GM12878 (cell line): ENCODE measurements around the gene SELENOT. TPM values are rescaled to one million over a fixed set of nuclear protein-coding genes. Genes with fewer than 3 reads are reported as not detected.

Source experiments
- ATAC-seq: fragments of 200-7000 bp; cut with Tn5 transposase; 3 replicates; pipeline ENCODE4 v1.9.1; 2020; ENCODE audit warnings: mild to moderate bottlenecking, moderate library complexity
- BruUV-seq: library from RNA; stranded (reverse); fragments of 400-500 nt; replicated peaks from 2 replicates; lab custom pipeline; 2021; lab: Mats Ljungman, UMichigan
- CTCF ChIA-PET: fragments of 300-600 bp; sonication (Branson Sonifier 250); formaldehyde crosslinking; extraction: SDS; loops from one replicate; lab custom pipeline; 2021; ENCODE audit warnings: inconsistent platforms; lab: Yijun Ruan, JAX
- POLR2A ChIA-PET: fragments of 350-600 bp; formaldehyde crosslinking; extraction: SDS; loops from one replicate; lab custom pipeline; 2021; ENCODE audit warnings: inconsistent platforms; lab: Charles Lee
- RAD21 ChIA-PET: fragments of 300-600 bp; sonication (Branson Sonifier 250); formaldehyde crosslinking; loops from one replicate; lab custom pipeline; 2023; ENCODE audit warnings: antibody characterized with exemption; ENCODE audit not compliant: unreplicated experiment; lab: Charles Lee
- SMC1A ChIA-PET: fragments of 300-600 bp; sonication (Branson Sonifier 250); formaldehyde crosslinking; loops from one replicate; lab custom pipeline; 2023; ENCODE audit not compliant: unreplicated experiment, uncharacterized antibody; lab: Charles Lee
- DNase-seq: peaks from one replicate; pipeline ENCODE4 v3.0.0-alpha.2; 2011; ENCODE audit warnings: low read depth, low spot score
- FAIRE-seq: peaks from 3 replicates; lab custom pipeline; 2011; peaks lifted over from hg19 to GRCh38; lab: Jason Lieb, UNC
- H2AFZ ChIP-seq: 2 replicates; pipeline ENCODE4 v1.6.0; 2011; ENCODE audit warnings: low read depth, low read length, control low read depth; ENCODE audit not compliant: control insufficient read depth
- H3K27ac ChIP-seq: 2 replicates; pipeline ENCODE4 v1.5.1; 2011; ENCODE audit warnings: control low read depth; ENCODE audit not compliant: control insufficient read depth, insufficient read depth
- H3K27me3 ChIP-seq, 2 experiments: replicated peaks in 1 of 2; 2 replicates each; pipeline versions ENCODE4 v1.6.0 to v1.6.1; 2011; ENCODE audit warnings: low read length in 1 of 2; ENCODE audit not compliant: control insufficient read depth in 2 of 2, insufficient read depth in 2 of 2
- H3K36me3 ChIP-seq, 2 experiments: 2 replicates each; pipeline ENCODE4 v1.5.1; 2011; ENCODE audit warnings: low read length in 1 of 2; ENCODE audit not compliant: control insufficient read depth in 2 of 2, insufficient read depth in 2 of 2
- H3K4me1 ChIP-seq: 2 replicates; pipeline ENCODE4 v1.6.1; 2011; ENCODE audit warnings: mild to moderate bottlenecking, low read length, moderate library complexity, mixed read lengths; ENCODE audit not compliant: control insufficient read depth, insufficient read depth
- H3K4me2 ChIP-seq: 2 replicates; pipeline ENCODE4 v1.6.0; 2011; ENCODE audit warnings: control low read depth; ENCODE audit not compliant: control insufficient read depth, insufficient read depth
- H3K4me3 ChIP-seq: fragments of 200-600 bp; sonication (generic); 2 replicates; pipeline ENCODE4 v1.5.1; 2016
- H3K79me2 ChIP-seq: 2 replicates; pipeline ENCODE4 v1.6.0; 2011; ENCODE audit warnings: low read length; ENCODE audit not compliant: control insufficient read depth, insufficient read depth
- H3K9ac ChIP-seq: 2 replicates; pipeline ENCODE4 v1.8.0; 2011; ENCODE audit warnings: low read length, control low read depth, mixed read lengths; ENCODE audit not compliant: control insufficient read depth, insufficient read depth
- H3K9me3 ChIP-seq: replicated peaks from 3 replicates; pipeline ENCODE4 v1.5.1; 2011; ENCODE audit warnings: mild to moderate bottlenecking, low read length; ENCODE audit not compliant: control insufficient read depth, insufficient read depth
- H4K20me1 ChIP-seq: 2 replicates; pipeline ENCODE4 v1.6.0; 2011; ENCODE audit not compliant: control insufficient read depth, insufficient read depth
- CHD2 ChIP-seq: IDR thresholded peaks from 2 replicates; pipeline ENCODE4 v1.6.1; 2011; ENCODE audit warnings: low read depth, low read length, improper control_type of control experiment, borderline replicate concordance
- NRF1 ChIP-seq: conservative IDR thresholded peaks from 2 replicates; pipeline ENCODE4 v1.6.1; 2011; ENCODE audit warnings: mild to moderate bottlenecking, low read depth, low read length, improper control_type of control experiment
- TCF12 ChIP-seq: IDR thresholded peaks from 2 replicates; pipeline ENCODE4 v1.6.1; 2011; ENCODE audit warnings: low read depth, mild to moderate bottlenecking, low read length
- WGBS: methylation state at CpG from one replicate; pipeline ENCODE4 v1.1.6; 2016; ENCODE audit warnings: low lambda C conversion rate; ENCODE audit not compliant: insufficient replicate concordance, insufficient coverage; ENCODE audit errors: missing lambda C conversion rate; 5-methylcytosine and 5-hydroxymethylcytosine counted together
- in situ Hi-C: fragments of 300-500 bp; cut with MboI; formaldehyde crosslinking; loops from 9 replicates; pipeline ENCODE4 v1.14.3; 2018; ENCODE audit warnings: mixed read lengths
- intact Hi-C: fragments of 100-400 bp; cut with micrococcal nuclease; formaldehyde crosslinking; loops from one replicate; pipeline ENCODE4 v1.14.2; 2022; ENCODE audit not compliant: unreplicated experiment
- polyA plus RNA-seq, 11 experiments: library from polyadenylated mRNA; depleted of rRNA in 4 of 11; unstranded in 6 of 11; stranded (reverse) in 5 of 11; fragments of >200 nt; fragmentation: Nextera tagmentation in 4 of 11; fragmentation: Illumina TruSeq in 1 of 11; extraction: Ambion mirVana in 4 of 11; extraction: Trizol in 1 of 11; gene quantifications; 1 replicate in 1 of 11; 2 replicates in 10 of 11; pipeline versions ENCODE4 v1.2.1 to v1.2.3, GENCODE V29; 2011 to 2016; ENCODE audit warnings: inconsistent platforms in 2 of 11, missing spikeins in 2 of 11, low read depth in 1 of 11
- total RNA-seq, 4 experiments: library from RNA; depleted of rRNA in 3 of 4; stranded (reverse); fragments of >200 nt in 3 of 4; fragmentation: Illumina TruSeq in 1 of 4; extraction: Trizol in 1 of 4; gene quantifications; 2 replicates each; pipeline versions ENCODE4 v1.2.1 to v1.2.3, GENCODE V29; 2013 to 2021
- TF ChIP-seq, protein P1 (sequence below): IDR thresholded peaks from 2 replicates; pipeline ENCODE4 v1.6.1; 2012; ENCODE audit warnings: low read depth, low read length, improper control_type of control experiment

Gene SELENOT
- total and polyA plus RNA-seq, 10 of the 15 experiments (the other 5 are each of a cell fraction or from before 2014, with no cell fraction given): 89.4 to 768 (median 261) TPM

DNA sequence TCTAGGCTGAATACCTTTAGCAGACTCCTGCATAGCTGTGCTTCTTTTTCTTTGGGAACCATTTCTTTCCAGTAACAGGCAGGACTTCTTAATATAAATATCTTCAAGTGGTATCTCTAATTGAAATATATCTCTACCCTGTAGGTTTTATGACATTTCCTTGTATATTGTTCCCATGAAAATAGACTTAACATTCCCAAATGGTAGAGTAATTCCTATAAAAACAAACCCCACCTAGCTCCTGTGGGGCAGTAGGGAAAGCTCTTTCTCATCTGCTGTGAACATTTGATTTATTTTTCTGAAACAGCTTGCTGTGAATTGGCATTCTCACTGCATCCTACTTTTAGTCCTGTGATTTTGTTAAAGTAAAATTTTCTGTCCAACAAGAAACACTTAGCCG is 20.8 kb downstream of the SELENOT start:
- H3K4me3 ChIP-seq: no peak overlapping the region
- H3K4me1 ChIP-seq: no peaks in the 10 kb centered on the region
- 100% methylated on average over 1 of the region's 1 CpG for WGBS
- ChIA-PET CTCF (interaction anchor here (1.1 kb wide), 1 partner anchor 35 kb away, joined by 3 read pairs; no protein-coding TSS in a partner anchor), SMC1A (interaction anchor here (1.3 kb wide), 1 partner anchor 14 kb away, joined by 4 read pairs; no protein-coding TSS in a partner anchor), POLR2A (interaction anchor here (1.9 kb wide), 1 partner anchor 14 kb away, joined by 4 read pairs; no protein-coding TSS in a partner anchor), RAD21 (interaction anchor here (0.8 kb wide), 1 partner anchor 80 kb away, joined by 3 read pairs; the partner anchor contains the start of gene ERICH6)
- intact Hi-C loops (no loop called here), in situ Hi-C loops (no loop called here)
- TF ChIP-seq CHD2 (no peak), TCF12 (no peak), NRF1 (no peak)
- TF ChIP-seq, protein P1, sequence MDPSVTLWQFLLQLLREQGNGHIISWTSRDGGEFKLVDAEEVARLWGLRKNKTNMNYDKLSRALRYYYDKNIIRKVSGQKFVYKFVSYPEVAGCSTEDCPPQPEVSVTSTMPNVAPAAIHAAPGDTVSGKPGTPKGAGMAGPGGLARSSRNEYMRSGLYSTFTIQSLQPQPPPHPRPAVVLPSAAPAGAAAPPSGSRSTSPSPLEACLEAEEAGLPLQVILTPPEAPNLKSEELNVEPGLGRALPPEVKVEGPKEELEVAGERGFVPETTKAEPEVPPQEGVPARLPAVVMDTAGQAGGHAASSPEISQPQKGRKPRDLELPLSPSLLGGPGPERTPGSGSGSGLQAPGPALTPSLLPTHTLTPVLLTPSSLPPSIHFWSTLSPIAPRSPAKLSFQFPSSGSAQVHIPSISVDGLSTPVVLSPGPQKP: no peak
- no peak overlapping the region for H3K4me2 ChIP-seq
- no peaks in the 10 kb centered on the region for H3K27me3 ChIP-seq
- H3K27ac ChIP-seq: no peak overlapping the region
- H4K20me1 ChIP-seq: no peaks in the 10 kb centered on the region
- no TSS peak for BruUV-seq
- FAIRE-seq (no peak), DNase-seq (no peak), ATAC-seq (no peak)
- H3K9ac ChIP-seq: no peak overlapping the region
- H3K79me2 ChIP-seq: peaks cover 34% of the 10 kb centered on the region
- peaks cover 4 to 12% of the 10 kb centered on the region in 2 experiments; a peak in 2 of 4 replicates for H3K36me3 ChIP-seq
- no peak overlapping the region for H2AFZ ChIP-seq
- H3K9me3 ChIP-seq: no peaks in the 10 kb centered on the region
